HG03457 (cell line): Measurements from ENCODE around the gene TBX1.

ENCODE experiments used
- ATAC-seq: cut with Tn5 transposase; IDR thresholded peaks from one replicate; pipeline ENCODE4 v1.9.1; 2021; ENCODE audit warnings: moderate number of reproducible peaks; ENCODE audit not compliant: unreplicated experiment

The TBX1 gene

DNA sequence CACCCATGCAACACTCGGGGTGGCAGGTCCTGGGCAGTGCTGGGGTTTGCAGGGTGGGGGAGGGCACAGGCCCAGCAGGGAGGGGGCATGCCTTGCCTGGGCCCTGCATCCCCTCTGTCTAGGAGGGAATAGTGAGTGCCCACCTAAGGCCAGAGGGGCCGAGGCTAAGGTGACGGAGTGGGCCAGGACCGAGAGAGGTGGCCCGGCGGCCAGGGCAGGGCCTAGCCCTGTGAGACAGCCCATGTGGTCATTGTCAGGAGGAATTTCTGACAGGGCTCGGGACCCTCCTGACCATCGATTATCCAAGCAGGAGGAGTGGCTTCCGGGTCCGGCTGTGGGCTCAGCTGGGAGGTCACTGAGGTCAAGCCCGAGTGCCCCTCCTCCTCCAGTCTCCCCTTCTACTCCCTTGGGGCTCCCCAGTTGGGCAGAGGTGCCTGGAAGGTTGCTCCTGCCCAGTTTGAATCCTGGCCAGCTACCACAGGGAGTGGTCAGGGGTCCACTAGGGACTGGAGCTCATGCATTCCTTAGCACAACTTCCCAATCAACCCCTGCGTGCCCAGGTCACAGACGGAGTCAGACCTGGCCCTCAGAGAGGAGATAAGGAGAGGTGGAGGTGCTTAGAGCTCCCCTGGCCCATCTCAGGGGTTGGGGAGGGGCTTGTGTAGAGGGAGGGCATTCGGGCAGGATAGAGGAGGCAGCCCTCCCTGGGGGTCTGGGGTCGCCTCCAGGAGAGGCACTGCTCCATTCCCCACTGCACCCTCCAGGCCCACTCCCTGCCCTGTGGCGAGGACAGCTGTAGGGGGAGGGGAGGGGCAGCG is 22.5 kb upstream of the TBX1 start:
- no peak for ATAC-seq

DNA sequence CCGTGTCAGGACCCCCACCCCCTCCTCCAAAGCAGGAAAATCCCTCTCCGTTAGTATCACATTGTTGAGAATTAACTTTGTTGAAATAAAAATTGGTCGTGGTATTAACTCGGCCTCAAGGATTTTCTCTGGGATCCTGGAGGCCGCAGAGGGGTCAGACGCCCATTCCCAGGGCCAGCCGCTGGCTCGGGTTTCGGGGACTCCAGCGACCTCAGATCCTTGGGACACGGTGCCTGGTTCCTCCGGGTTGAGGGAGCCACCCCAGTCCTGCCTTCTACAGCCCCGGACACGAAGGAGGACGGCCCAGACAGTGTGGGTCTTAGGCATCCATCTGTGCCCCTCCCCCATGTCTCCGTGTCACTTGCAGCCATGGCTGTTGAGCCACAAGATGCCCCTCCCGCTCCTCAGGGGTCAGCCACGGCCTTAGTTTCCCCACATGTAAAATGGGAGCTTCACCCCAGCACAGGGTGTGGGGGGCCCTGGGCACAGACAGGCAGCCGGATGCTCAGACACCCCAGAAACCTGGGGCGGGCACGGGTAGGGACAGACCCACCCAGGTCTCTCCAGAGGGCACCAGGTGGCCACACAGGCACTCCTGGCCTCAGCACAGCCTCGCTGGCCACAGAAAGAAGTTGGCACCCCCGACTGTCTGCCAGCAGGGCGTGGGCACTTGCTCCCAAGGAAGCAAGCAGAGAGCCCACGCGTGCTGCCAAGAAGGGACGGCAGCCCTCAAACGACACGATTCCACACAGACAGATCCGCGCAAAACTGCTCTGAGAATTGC is 21.7 kb upstream of the TBX1 start:
- ATAC-seq: no peak

DNA sequence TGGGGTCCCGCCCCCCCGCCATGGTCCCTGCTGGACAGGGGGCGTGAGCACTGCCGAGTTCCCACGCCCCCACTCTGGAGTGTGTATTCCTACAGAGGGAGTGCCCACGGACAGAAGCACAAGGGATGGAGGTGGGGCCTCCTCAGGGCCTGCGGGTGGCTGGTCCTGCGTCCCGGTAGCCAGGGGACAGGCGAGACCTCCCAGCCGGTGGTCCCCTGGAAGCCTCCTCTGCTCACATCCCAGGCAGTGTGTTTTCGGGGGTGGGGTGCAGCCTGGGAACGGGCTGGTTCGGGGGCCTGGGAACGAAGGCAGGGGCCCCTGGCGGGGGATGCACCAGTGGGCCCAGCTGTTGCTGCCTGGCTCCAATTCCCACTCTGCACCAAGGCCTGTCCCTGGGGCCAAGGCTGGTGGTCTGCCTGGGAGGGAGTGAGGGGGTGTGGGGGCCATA is 21.1 kb upstream of the TBX1 start:
- ATAC-seq: no peak

DNA sequence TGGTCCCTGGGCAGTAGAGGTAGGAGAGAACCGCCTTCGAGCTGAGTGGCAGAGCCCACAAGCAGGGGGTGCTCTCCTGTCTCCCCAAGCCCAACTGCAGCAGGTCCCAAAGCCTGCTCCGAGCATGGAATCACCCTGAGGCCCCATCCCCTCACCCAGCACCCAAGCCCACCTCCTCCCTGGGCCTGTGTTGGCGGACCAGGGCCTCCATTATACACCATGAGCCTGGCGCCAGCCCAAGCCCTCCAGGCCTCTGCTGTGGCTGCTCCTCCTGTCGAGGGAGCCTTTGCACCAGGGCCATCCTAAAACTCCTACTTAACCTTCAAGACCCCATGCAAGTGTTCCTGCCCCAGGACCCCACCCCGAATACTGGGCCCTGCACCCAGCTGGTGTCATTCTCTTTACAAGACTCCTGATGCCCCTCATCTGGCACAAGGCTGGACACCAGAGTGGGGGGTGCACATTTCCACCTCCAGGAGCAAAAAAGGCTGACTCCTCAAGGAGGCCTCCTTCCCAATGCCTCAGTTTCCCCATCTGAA is 20.6 kb upstream of the TBX1 start:
- ATAC-seq: no peak

DNA sequence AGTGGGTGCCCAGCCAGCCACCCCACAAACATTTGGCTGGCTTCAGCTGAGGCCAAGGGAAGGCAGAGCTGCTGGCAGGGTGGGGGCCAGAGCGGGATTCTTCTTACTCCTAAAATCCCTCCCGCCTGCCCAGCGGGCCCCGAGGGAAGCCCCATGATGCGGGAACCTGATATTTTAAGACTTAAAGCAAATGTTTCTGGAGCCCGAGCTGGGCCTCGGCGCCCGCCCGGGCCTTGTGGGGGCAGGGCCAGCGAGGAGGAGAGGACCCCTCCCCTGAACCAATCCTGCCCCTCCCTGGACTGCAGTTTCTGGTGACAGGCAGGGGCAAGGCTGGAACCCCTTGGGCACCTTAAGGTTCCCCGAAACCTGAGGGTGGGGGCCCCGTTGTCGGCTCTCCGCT is 20.0 kb upstream of the TBX1 start:
- no peak for ATAC-seq

DNA sequence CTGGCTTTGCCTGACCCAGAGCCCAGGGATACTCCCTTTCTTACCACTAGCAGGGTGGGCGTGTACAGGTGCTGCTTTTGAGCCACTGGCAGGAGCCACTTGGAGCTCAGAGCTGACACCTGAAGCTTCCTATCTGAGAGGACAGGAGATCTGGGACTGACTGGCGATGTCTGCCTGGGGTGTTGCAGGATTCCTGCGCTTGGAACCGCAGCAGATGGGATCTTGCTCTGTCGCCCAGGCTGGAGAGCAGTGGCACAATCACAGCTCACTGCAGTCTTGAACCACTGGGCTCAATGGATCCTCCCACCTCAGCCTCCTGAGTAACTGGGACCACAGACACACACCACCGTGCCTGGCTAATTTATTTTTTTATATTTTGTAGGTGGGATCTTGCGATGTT is 19.5 kb upstream of the TBX1 start:
- no peak for ATAC-seq

DNA sequence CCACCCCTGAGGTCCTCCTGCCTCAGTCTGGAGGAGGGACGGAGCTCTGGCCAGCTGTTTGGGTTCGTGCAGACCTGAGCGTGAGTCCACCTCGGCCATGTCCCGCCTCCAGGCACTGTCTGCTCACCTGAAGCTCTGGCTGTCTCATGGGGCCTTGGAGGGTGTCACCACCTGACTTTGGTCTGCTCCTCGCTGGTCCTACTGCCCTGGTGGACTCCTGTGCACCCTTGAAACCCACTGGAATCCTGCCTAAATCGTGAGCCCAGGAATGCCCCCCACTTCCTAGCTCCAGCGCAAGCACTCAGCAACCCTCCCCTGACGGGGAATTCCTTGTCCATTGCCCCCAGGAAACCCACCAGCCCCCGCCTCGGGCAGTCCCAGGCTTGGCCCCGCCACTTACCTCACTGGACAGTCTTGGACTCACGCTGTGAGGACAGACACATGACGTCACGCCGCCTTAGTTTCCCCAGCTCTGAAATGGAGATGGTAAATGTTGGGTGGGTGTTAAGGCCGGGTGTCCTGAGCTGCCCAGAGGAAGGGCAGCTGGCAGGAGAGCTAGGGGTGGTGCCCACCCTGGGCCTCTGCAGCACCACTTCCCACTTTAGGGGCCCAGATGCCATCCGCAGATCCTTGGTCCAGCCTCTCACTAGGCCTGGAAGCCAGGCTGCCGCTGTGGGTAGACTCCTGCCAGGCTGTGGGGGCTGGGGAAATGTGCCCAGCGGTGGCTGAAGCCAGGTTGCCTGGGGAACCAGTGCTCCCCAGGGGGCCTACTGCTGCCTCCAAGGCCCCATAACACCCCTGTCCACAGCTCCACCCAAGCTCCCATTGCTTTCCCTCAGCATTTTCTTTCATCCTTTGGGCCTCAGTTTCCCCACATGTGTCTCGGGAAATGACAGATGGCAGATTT is 18.2 kb upstream of the TBX1 start:
- ATAC-seq: no peak

DNA sequence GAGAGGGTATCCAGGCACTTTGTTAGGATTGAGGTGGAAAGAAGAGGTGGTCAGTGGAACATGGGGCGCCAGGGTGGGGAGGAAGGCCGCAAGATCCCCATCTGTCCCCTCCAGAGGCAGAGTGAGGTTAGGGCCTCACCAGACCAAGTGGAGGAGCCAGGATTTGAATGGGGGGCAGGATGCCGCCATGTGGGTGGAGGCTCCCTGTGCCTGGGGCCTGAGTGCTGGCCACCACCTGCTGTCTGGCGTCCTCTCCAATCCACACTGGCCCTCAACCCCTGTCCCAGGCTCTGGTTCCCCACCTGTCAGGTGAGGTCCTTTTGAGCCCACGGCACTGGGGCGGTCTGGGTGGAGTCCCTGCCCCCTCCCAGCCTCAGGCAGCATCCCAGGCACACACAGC is 17.5 kb upstream of the TBX1 start:
- no peak for ATAC-seq

DNA sequence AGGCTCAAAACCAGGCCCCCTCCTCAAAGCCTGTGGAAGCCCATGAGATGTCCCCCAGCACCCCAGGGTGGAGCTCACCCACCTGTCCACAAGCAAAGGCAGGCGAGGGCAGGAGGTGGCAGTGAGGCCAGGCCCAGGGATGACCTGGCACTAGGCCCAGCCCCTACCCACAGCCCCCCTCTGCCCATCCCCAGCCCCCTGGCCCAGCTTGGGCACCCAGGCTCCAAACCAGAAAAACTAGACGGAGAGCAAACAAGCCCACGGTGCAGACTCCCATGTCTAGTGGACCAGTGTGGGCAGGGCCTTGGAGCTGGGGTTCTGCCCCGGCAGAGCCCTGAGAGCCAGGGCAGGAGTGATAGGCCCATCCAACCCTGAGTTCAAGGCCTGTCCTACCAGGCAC is 16.9 kb upstream of the TBX1 start:
- no peak for ATAC-seq

DNA sequence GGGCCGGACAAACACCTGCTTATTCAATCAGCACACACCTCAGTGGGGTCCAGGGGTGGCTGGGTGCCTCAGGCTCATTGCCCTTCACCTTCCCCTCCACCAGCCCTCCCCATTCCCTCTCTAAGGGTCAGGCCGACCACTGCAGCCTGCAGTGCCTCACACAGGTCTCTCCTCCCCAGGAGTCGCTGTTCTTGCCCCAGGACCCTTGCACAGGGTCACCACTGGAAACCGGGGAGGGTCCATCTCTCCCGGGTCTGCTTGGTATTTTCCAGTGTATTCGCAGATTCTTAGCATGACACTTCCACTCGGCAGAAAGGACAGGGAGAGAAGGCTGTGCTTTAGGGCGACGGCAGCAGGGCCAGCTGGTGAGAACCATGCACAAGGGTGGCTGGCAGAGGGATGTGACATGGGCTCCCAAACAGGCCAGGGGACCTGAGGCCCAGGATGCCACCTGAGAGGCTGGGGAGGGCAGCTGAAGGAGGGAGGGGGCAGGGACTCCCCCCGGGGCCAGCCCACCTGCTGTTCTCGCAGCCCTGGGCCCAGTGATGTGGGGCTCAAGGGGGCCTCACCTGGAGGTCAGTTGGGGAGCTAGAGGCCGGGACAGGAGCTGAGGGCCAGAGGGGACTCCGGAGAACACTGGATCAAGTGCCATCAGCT is 16.1 kb upstream of the TBX1 start:
- ATAC-seq: no peak

DNA sequence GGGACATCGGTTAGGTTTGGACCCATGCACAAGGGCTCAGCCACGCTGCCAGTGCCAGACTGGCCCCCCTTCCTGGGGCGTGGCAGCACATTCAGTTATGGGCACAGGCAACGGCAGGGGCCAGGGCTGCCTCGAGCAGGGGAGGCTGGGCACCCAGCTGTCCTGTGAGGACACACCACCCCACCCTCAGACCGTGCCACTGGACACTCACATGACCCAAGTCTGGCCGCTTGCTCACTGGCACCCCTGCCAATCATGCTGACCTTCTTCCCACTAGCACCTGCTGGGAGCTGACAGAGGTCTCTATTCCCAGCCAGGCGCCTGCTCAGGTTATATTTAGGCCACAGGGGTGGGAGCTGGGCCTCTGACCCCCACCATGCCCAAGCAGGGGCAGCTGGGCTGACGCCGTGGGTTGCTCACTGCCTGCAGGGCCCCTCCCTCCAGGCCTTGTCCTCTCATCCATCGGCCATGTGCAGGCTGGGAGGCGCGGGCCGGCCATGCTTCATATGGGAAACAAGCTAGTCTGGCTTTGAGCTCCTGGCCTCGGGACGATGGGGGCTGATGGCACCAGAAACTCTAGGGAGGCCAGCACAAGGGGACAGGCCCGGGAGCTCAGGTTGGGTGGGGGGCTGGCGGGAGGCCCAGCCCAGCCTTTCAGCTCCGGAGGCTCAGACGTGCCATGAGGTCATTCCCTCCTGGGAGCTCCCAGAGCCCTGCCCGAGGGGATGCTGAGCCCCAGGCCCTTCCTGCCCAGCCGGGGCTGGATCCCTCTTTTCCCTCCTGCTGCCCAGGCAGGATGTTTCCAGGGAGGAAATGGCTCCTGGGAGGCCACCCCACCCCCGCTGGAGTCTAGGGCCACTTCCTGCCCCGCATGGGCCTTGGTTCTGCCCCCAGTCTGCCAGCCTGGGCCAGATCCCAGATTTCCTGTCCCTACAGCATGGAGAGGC is 15.2 kb upstream of the TBX1 start:
- ATAC-seq: no peak

DNA sequence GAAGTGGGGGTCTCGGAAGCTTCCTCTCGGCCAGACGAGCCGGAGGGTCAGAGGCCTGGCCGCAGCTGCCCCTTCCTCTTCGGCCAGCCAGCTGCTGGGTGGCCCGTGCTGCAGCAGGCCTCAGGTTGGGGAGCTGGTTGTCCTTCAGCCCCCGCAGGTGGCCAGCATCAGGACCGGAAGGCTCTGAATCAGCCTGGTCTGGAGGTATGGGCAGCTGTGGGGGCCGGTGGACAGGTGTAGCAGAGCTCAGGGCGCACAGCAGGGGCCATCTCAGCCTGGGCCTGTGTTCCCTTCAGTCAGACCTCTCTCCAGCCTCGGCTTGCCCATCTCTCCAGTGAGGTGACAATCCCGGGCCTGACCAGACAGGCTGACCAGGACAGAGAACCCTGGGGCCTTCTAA is 13.9 kb upstream of the TBX1 start:
- ATAC-seq: no peak

DNA sequence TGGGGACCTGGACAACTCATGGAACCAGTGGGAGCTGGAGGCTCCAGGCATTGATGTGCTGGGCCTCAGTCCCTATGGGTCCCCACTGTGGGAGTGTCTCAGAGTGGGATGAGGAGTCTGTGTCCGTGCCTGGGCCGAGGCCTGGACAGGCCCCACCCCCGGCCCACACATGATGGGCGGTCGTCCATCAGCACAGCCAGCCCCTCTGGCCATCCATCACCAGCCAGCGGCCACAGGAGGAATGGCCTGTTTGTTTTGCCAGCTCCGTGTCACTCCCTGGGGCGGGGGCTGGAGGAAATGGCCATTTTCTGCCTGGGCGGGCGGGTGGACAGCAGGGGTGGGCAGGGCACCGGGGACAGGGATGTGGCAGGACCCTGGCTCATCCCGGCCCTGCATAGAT is 13.0 kb upstream of the TBX1 start:
- ATAC-seq: no peak

DNA sequence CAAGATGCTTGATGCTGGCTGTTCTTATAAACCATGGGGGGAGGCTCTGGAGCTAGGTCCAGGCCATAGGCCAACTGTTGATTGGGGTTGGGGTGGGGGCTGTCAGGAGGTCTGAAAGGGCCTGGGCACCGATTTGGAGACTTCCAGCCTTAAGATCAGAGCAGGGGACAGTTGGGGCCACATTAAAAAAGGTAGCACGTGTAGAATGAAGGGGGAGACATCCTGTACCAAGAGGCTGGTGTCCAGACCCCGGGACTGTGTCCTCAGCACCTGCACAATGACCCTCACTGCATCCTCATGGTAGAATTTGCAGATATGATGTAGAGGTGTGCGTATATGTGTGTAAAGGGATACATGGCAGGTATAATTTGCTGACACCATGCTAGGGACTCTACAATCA is 12.4 kb upstream of the TBX1 start:
- ATAC-seq: no peak

DNA sequence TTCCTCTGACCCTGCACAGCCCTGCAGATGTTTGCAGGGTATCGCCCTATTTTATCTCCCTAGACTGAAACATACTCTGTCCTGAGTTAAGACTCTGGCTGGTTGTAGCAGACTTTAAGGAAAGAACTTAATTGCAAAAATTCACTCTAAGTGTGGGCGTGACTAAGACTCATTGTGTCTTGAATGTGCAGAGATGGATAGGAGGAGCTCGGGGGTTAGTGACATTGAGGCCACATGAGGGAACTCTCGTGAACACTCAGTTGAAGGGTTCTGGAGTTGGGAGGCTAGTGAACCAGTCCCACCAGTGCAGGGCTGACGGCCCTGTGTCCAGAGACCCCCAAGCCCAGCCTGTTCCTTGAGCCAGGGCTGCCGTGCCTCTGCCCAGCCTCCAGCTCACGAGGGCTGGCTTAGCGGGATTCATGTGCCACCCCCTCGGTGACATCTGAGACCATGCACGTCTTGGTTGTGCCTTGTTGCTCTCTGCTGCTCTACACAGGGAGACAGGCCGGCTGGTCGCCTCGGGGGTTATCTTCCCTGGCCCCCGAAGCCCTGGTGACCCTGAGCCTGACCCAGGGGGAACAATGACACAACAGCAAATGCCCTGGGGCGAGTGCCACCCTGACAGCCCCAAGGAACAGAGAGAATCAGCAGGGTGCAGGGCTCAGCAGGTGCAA is 11.4 kb upstream of the TBX1 start:
- no peak for ATAC-seq

DNA sequence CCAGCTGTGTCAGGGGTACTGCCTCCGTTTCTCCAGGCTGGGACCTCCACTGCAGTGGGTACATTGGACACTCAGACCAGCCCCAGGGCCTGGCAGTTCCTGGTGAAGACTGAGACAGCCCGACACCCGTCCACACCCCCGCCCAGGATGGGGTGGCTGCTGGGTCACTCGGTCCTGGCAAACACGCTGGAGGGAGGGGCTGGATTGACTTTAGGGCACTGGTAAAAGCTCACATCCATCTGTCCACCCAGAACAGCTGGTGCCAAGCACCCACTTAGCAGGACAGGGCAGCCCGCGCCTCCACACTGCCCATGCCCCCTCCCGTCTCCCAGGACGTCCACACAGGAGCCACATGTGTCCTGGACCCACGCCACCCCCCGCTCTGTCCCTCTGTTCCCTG is 10.7 kb upstream of the TBX1 start:
- ATAC-seq: no peak

DNA sequence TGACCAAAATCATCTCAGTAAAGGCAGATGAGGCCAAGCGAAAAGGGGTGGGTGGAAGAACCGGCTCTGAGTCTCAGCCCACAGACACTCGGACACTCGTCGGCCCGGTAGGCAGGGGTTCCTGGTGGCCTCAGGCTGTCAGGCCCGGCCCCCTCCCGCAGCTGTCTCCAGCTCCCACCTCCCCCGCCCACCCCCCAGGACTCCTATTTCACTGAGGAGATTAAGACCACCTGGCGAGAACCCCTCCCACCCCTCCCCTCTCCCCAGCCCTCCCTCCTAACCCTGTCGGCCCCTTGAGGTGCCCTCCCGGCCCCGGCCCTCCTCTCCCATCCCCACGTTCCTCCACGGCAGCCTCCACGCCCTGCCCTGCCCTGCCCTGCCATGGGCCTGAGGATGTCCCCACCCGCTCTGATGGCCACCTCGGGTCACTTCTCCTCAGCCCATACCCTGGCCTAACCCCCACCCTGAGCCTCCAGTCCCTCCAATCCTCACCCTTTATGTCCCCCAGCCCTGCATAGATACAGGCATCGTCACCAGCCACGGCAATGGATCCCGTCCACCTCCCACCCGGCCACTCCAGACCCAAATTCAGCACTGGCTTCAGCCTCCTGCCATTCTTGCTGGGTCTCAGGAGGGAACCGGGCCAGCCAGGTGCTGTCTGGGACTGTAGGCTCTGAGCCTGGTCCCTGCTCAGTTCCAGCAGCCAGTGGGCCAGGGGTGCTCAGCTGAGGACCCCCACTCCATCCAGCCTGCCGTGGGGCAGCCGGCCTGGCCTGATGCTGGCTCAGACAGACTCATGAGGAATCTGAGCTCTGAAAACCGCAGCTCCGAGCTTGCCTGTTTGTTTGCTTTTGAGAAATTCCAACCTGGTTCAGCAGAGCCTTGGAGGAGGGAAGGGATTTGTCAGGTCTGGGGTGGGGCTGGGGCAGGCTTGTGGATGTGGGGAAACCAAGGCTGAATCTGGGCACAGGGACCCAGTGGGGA is 9.8 kb upstream of the TBX1 start:
- ATAC-seq: no peak
